GM23338 (cell line): Measurements from ENCODE around the gene NHLH2. TPM values are rescaled to one million over a fixed set of nuclear protein-coding genes. Genes with fewer than 3 reads are reported as not detected.

ENCODE experiments used
- polyA plus RNA-seq: library from polyadenylated mRNA; unstranded; fragments of >200 nt; fragmentation: Nextera tagmentation; extraction: Ambion mirVana; gene quantifications from 2 replicates; pipeline ENCODE4 v1.2.1, GENCODE V29; 2016
- total RNA-seq: library from RNA; depleted of rRNA; stranded (reverse); fragments of >200 nt; shearing (Covaris generic); gene quantifications from 2 replicates; pipeline ENCODE4 v1.2.3, GENCODE V29; 2014; rRNA removed

NHLH2 gene
- total and polyA plus RNA-seq, 2 experiments from 2014 or later: 1.7 to 1.9 TPM

Other genes starting within 250 kb of the NHLH2 start
- 11.7 and 14.4 TPM in 2 replicates for gene VANGL1, start 199.2 kb downstream of the NHLH2 start, total RNA-seq
- 3.3 and 4.4 TPM in 2 replicates for gene VANGL1, start 199.2 kb downstream of the NHLH2 start, polyA plus RNA-seq
- not detected in 2 replicates for gene CASQ2, start 72.4 kb downstream of the NHLH2 start, total RNA-seq
- gene CASQ2, start 72.4 kb downstream of the NHLH2 start, polyA plus RNA-seq: not detected in 2 replicates
- 3.8 and 4.0 TPM in 2 replicates for gene SLC22A15, start 135.4 kb upstream of the NHLH2 start, total RNA-seq
- 2.2 and 2.7 TPM in 2 replicates for gene SLC22A15, start 135.4 kb upstream of the NHLH2 start, polyA plus RNA-seq